ENCODE measurements around the gene SCRT2.
"Not testable (repeated sequence)": the region's sequence is repeated elsewhere in the genome, so short reads cannot be mapped to it uniquely, and the experiment has no call there.

SCRT2 gene

GRCh38 chr20:699811-700338 is 24.3 kb upstream of the SCRT2 start:
- DNase-seq = no peak

DNA sequence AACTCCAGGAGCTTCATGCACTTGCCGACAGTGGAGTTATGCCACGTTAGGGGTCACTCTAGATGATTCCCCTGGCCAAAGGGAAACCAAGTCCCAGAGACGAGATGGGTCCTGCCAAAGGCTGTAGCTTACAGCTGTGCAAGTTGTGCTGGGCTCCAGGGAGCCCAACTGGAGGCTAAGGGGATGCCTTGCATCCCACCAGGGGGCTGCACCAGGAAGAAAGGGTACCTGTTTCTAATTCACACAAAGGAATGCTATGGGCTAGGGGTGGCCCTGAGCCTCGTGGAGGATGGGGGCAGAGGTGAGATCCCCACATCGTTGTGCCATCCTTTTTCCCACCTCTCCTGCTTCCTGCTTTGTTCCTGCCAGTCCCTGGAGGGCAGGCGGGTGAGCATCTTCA is 23.7 kb upstream of the SCRT2 start:
- DNase-seq = no peak

GRCh38 chr20:698276-698675 is 22.7 kb upstream of the SCRT2 start:
- DNase-seq = no peak

GRCh38 chr20:697826-698225 is 22.2 kb upstream of the SCRT2 start:
- DNase-seq = no peak

GRCh38 chr20:695165-695866 is 19.7 kb upstream of the SCRT2 start:
- no peak for DNase-seq

- no peak for DNase-seq
Observed at GRCh38 chr20:694496-694895, 18.9 kb upstream of the SCRT2 start.

DNA sequence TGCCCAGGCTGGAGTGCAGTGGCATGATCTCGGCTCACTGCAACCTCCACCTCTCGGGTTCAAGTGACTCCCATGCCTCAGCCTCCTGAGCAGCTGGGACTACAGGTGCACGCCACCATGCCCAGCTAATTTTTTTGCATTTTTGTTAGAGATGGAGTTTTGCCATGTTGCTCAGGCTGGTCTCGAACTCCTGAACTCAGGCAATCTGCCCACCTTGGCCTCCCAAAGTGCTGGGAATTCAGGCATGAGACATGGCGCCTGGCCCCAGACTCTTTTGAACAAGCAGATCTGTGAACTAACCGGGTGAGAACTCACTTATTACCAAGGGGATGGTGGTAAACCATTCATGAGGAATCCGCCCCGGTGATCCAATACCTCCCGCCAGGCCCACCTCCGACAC is 18.2 kb upstream of the SCRT2 start:
- DNase-seq = not testable (repeated sequence)

GRCh38 chr20:692044-692443 is 16.4 kb upstream of the SCRT2 start:
- no peak for DNase-seq

- no peak for DNase-seq
Observed at GRCh38 chr20:689947-690346, 14.3 kb upstream of the SCRT2 start.

DNA sequence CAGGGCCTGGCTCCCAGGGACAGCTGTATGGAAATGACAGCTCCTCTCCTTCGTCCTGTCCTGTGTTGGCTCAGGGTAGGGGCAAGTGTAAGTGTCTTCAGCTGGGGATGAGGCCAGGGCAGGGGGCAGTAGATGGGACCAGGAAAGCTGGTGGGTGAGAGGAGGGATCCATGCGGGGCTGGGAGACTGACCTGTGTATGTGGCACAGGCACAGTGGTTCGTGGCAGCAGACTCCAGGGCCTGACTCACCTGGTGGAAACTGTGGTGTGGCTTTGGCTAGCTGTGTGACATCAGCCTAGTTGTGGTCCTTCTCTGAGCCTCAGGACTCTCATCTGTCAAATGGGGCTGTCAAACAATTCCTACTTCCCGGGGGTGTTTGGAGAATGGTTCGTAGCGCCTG is 13.7 kb upstream of the SCRT2 start:
- no peak for DNase-seq

GRCh38 chr20:688809-689212 is 13.2 kb upstream of the SCRT2 start:
- no peak for DNase-seq

GRCh38 chr20:687468-688203 is 12.0 kb upstream of the SCRT2 start:
- DNase-seq = no peak

DNA sequence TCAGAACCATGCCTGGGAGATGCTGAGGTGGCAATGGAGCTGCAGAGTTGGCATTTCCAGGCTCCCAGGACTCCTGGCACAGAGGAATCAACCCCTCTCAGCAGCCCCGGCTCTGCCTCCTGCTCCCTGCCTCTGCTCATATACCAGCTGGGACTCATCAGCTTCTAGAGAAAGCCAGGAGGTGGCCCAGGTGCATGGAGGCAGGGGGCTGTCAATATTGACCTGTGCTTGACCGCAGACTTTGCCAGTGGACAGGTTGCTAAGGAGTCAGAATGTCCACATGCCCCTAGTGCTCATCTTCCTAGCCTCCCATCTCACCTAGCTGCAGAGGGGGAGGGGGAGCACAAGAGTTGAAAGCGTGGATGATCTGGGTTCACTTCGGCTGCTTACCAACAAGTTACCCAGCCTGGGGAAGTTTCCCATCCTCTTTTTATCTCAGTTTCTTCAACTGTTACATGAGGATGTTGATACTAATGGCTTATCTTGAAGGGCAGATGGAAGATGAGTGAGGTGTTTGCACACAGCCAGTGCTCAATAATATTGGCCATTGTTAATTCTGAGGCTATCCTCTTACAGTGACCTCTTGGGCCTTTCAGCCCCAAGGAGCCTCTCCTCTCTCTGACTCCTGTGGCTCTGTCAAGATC is 9.2 kb upstream of the SCRT2 start:
- no peak for DNase-seq

GRCh38 chr20:682123-682522 is 6.5 kb upstream of the SCRT2 start:
- no peak for DNase-seq

DNA sequence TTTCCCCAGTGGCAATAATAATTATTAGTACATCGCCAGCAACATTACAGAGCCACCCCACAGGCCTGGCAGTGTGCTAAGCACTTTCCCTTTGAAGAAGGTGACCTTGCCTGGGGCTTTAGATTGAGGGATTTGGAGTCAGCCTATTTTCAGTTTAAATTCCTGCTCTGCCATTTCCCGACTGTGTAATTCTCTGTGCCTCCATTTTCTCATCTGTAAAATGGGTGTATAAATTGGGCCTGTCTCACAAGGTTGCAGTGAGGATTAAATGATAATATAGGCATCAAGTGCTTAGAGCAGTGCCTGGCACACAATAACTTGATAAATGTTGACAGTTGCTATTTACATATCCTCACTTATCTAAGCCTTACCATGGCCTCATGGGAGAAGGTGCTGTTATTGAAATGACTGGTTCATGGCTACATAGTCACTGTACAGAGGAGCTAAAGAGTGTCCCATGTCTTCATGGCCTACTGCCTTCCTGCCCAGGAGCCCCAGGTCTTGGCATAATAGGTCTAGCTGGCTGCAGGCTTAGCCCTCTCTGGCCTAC is 5.1 kb upstream of the SCRT2 start:
- DNase-seq = no peak

GRCh38 chr20:677957-678356 is 2.4 kb upstream of the SCRT2 start:
- DNase-seq = no peak

DNA sequence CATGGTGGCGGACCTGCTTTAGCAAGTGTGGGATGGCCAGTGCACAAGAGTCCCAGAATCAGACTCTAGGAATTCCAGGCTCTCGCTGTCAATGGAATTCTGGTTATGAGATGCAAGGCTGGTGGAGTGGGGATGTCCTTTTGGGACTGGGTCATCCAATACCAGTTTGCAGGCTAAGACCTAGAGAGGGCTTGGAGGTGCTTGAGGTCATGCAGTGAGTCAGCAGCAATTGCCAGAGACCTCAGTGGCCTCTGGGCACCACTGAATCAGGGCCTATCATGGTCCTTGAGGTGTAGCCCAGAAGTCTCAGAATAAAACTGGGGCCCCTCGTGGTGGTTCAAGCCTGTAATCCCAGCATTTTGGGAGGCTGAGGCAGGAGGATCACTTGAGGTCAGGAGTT is 1.4 kb upstream of the SCRT2 start:
- no peak for DNase-seq

GRCh38 chr20:676315-676937 is 824 bp upstream of the SCRT2 start:
- peak; percentile 43 for DNase-seq

DNA sequence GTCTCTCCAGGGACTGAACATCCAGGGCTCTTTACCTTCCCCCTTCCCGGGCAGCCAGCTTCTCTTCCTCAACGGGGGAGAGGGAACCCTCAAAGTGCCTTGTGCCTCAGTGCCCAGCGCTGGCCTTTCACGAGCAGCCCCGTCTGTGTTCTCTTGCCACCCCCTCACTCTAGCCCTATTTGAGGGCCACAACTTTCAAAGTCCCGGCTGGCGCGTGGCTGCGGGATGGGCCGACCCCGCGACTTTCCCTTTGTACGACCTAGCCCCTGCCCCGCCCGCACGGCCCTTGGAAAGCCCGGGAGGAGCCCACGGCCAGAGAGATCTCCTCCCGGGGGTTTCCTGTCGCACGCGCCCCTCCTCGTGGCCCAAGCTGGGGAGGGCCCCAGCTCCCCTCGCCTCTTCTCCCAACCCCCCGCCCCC is 559 bp downstream of the SCRT2 start:
- DNase-seq = no peak

GRCh38 chr20:673603-674001 is 2.0 kb downstream of the SCRT2 start:
- DNase-seq = no peak

DNA sequence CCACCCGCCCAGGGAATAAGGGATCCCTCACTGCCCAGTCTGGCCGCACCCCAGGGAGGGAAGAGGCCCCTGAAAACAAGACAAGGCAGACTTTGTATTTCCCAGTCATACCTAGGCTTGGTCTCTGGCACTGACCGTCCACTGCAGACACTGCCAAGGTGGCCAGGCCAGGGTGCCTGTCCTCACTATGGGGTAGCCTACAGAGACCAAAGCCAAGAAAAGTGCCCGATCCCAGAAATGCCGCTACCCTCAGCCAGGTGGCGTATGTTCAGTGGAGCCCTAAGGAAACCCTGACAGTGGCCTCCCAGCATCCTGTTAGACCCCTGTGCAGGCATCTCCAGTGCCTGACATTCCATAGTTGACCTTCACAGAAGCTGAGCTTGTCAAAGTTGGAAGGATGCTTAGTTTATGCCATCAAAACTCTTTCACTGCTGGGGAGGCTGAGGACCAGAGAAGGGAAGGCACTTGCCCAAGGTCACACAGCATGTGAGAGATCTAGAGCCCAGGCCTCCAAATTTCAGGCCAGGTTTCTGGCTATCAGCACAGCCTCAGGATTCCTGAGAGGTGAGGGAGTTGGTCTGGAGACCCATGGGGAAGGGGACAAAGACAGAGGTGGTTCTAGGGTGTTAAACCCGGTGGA is 2.5 kb downstream of the SCRT2 start:
- no peak for DNase-seq

GRCh38 chr20:671252-672030 is 4.2 kb downstream of the SCRT2 start:
- DNase-seq = no peak

All from DMS79 treated with DMSO at 0.1 percent for 48 hours (cell line).